ENCODE results near the gene HJURP. TPM values are rescaled to one million over a fixed set of nuclear protein-coding genes. Genes with fewer than 3 reads are reported as not detected.

HJURP gene
- total RNA-seq, 4 donors from 2014 or later, result 5.1 to 8.5 (median 5.8) TPM

GRCh38 chr2:233831861-233832260 is 22.5 kb downstream of the HJURP start:
- TF ChIP-seq POLR2A (IDR thresholded peaks at IDR 0.05) (no peak), CTCF (IDR thresholded peaks at IDR 0.05) (no peak)
- DNase-seq, result no peak
- peaks cover 0 to 24% (median 5%) of the 10 kb centered on the region in 3 donors for H3K4me1 ChIP-seq
- no peaks in the 10 kb centered on the region for H3K36me3 ChIP-seq
- no peaks in the 10 kb centered on the region for H3K9me3 ChIP-seq
- intact Hi-C loops (cut with DNase I), result loop anchor here (5.0 kb wide), 1 partner anchor 380 kb away; no protein-coding TSS in a partner anchor
- H3K4me3 ChIP-seq, result no peak overlapping the region
- H3K27ac ChIP-seq, result no peak overlapping the region
- no peaks in the 10 kb centered on the region for H3K27me3 ChIP-seq
- 69 to 91% methylated on average over 4 to 6 of the region's 6 CpGs for WGBS, 2 donors

- Histone ChIP-seq H3K27ac (no peak overlapping the region), H3K27me3 (no peaks in the 10 kb centered on the region), H3K36me3 (no peaks in the 10 kb centered on the region), H3K4me1 (peaks cover 0 to 24% (median 5%) of the 10 kb centered on the region in 3 donors), H3K9me3 (no peaks in the 10 kb centered on the region), H3K4me3 (no peak overlapping the region)
- TF ChIP-seq CTCF (IDR thresholded peaks at IDR 0.05), result no peak
- TF ChIP-seq POLR2A (IDR thresholded peaks at IDR 0.05), result no peak
- WGBS, 2 donors, result 52 to 94% methylated on average over 2 to 7 of the region's 14 CpGs
- intact Hi-C loops (cut with DNase I), result loop anchor here (5.0 kb wide), 1 partner anchor 379 kb away; no protein-coding TSS in a partner anchor
- DNase-seq, result no peak
Observed at GRCh38 chr2:233831011-233831721, 23.2 kb downstream of the HJURP start.

GRCh38 chr2:233830111-233830802 is 24.1 kb downstream of the HJURP start:
- no peak overlapping the region for H3K4me3 ChIP-seq
- DNase-seq, result no peak
- H3K9me3 ChIP-seq, result no peaks in the 10 kb centered on the region
- intact Hi-C loops (cut with DNase I), result loop anchor here (5.0 kb wide), 1 partner anchor 378 kb away; no protein-coding TSS in a partner anchor
- no peaks in the 10 kb centered on the region for H3K36me3 ChIP-seq
- 100% methylated on average over 1 of the region's 6 CpGs; no CpG with 5 or more reads in 1 of the 2 donors for WGBS, 2 donors
- no peaks in the 10 kb centered on the region for H3K27me3 ChIP-seq
- TF ChIP-seq POLR2A (IDR thresholded peaks at IDR 0.05) (no peak), CTCF (IDR thresholded peaks at IDR 0.05) (no peak)
- no peak overlapping the region for H3K27ac ChIP-seq
- peaks cover 0 to 24% (median 5%) of the 10 kb centered on the region in 3 donors for H3K4me1 ChIP-seq

GRCh38 chr2:233829193-233830110 is 24.9 kb downstream of the HJURP start:
- Histone ChIP-seq H3K27ac (no peak overlapping the region), H3K36me3 (no peaks in the 10 kb centered on the region), H3K27me3 (no peaks in the 10 kb centered on the region), H3K4me3 (no peak overlapping the region), H3K4me1 (peaks cover 0 to 24% (median 5%) of the 10 kb centered on the region in 3 donors), H3K9me3 (no peaks in the 10 kb centered on the region)
- intact Hi-C loops (cut with DNase I), result loop anchor here (5.0 kb wide), 1 partner anchor 377 kb away; no protein-coding TSS in a partner anchor
- DNase-seq, result no peak
- TF ChIP-seq POLR2A (IDR thresholded peaks at IDR 0.05) (no peak), CTCF (IDR thresholded peaks at IDR 0.05) (no peak)
- WGBS, 2 donors, result 76 to 91% methylated on average over 8 to 10 of the region's 15 CpGs
